ENCODE results near the gene PSMD6.
A peak's percentile ranks its signal among the peaks of the same experiment; 100 is the strongest.

Gene PSMD6

DNA sequence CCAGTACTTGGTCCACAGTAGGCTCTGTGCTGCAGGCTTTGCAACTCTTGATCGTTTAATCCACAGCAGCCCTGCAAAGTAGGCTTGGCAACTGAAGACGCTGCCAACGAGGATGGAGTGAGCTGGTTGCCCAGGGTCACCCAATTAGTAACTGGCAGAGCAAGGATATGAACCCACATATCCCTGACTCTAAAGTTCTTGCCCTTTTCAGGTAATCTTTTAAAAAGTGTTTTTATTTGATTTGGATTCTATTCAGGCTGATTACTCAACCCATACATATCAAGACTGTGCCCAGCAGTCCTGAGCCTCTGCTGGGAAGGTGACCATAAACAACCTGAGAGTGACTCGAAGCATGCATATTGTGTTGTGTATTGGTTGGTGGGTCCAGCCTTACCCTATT lies 50.3 kb downstream of the PSMD6 start:
- TF ChIP-seq, protein P1, sequence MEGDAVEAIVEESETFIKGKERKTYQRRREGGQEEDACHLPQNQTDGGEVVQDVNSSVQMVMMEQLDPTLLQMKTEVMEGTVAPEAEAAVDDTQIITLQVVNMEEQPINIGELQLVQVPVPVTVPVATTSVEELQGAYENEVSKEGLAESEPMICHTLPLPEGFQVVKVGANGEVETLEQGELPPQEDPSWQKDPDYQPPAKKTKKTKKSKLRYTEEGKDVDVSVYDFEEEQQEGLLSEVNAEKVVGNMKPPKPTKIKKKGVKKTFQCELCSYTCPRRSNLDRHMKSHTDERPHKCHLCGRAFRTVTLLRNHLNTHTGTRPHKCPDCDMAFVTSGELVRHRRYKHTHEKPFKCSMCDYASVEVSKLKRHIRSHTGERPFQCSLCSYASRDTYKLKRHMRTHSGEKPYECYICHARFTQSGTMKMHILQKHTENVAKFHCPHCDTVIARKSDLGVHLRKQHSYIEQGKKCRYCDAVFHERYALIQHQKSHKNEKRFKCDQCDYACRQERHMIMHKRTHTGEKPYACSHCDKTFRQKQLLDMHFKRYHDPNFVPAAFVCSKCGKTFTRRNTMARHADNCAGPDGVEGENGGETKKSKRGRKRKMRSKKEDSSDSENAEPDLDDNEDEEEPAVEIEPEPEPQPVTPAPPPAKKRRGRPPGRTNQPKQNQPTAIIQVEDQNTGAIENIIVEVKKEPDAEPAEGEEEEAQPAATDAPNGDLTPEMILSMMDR (IDR thresholded peaks at IDR 0.05; ENCODE audit: extremely low read depth, missing control alignments), result no peak
- no peak for DNase-seq (ENCODE audit: low spot score)

DNA sequence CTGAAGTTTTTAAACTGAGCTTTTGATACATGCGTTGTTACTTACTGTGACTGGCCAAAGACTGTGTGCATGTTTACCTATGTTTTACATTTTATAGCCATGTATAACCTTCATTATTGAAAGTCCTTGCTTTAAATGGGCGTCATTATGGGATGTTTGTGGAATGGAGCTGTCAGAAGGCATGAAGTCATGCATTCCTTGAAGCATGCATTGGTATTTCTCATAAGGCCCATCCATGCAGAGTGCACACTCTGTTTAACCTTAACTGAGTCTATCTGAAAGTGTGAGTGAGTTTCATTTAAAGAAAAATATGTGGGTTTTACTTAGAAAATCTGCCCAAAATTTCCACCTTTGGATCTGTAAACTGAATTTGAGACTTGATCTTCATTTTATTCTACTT lies 51.1 kb downstream of the PSMD6 start:
- TF ChIP-seq, protein P1 (IDR thresholded peaks at IDR 0.05; ENCODE audit: extremely low read depth, missing control alignments), result no peak
- no peak for DNase-seq (ENCODE audit: low spot score)

DNA sequence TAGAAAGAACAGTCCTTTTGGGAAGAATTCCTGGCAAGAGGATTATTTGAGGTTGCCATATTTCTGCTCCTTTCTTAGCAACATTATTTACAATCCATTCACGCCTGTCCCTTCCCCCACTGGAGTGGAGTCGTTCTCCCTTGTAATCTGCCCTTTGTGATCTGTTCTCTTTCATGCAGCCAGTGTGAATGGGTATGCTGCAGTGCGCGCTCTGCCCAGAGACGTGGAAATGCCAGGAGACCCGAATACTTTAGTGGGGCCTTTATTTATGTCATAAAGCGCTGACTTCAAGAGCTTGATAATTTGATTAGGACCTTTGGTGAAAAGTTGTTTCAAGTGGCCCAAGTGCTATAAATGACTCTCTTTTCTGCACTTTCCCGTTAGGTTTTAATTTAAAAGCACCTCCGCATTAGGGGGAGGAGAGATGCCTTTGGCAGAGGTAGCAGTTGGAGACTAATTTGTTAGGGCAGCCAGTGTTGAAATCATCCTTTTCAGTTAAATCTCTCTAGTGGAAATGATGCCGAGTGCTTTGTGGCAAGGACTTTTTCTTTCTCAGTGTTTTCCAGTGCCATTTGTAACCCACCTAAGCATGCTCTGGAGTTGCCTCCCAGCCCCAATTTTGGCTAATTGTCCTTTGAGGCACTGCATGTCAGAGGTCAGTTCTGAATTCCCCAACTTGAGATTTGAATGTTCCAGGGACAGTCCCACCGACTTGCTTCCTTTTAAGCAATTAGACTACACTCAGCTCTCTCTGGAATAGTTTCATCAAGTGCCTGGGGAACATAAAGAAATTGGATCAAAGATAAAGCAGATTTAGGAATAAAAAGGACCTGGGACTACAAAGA lies 52.4 kb downstream of the PSMD6 start:
- DNase-seq (ENCODE audit: low spot score), result no peak
- TF ChIP-seq, protein P1 (IDR thresholded peaks at IDR 0.05; ENCODE audit: extremely low read depth, missing control alignments), result no peak

DNA sequence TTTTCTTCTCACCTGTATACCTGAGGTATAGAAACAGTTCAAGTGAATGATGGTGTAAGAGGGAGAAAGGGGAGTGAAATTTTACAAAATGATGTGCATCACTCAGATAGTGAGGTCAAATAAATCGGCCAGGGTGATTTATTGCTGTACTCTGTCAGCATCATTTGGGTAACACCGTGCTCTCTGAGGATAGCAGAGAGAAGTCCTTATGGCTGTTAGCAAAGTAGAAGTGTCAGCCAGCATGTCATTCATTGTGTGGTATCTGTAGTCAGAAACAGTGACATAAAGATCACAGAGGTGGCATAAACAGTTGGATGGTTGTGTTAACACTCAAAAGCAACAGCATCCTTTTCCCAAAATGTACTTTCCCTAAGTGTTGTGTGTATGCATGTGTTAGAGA lies 53.4 kb downstream of the PSMD6 start:
- DNase-seq (ENCODE audit: low spot score), result no peak
- TF ChIP-seq, protein P1 (IDR thresholded peaks at IDR 0.05; ENCODE audit: extremely low read depth, missing control alignments), result no peak

DNA sequence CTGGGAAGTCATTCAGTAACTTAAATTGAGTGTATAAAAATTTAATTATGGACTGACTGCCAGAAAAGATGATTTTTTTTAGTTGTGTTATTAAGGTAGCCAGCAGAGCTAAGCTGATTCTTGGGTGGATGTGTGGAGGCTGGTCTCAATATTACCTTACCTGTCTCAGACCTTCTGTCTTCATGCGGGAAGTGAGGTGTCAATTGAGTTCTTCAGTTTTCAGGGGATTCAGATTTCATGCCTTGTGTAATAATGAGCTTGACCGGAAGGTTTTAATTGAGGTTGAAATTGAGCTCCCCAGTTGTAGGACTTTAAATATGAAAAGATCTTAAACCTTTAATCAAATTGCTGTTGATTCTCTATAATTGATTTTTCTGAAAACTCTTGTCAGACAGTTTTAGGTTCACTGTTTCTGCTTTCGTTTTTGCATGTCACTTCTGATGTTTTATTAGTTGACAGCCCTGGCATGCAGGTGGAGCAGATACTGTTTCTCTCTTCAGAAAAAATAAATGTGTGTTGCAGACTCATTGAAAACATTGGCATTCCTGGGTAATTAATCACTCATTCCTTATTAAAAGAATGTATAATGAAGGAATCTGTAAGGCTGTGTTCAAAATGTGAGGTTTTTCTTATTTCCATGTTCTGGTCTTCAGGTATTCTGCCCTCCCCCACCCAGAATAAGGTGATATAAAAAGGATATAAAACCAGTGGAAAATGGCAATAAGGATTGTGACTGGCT lies 54.5 kb downstream of the PSMD6 start:
- no peak for DNase-seq (ENCODE audit: low spot score)
- TF ChIP-seq, protein P1 (IDR thresholded peaks at IDR 0.05; ENCODE audit: extremely low read depth, missing control alignments), result no peak

DNA sequence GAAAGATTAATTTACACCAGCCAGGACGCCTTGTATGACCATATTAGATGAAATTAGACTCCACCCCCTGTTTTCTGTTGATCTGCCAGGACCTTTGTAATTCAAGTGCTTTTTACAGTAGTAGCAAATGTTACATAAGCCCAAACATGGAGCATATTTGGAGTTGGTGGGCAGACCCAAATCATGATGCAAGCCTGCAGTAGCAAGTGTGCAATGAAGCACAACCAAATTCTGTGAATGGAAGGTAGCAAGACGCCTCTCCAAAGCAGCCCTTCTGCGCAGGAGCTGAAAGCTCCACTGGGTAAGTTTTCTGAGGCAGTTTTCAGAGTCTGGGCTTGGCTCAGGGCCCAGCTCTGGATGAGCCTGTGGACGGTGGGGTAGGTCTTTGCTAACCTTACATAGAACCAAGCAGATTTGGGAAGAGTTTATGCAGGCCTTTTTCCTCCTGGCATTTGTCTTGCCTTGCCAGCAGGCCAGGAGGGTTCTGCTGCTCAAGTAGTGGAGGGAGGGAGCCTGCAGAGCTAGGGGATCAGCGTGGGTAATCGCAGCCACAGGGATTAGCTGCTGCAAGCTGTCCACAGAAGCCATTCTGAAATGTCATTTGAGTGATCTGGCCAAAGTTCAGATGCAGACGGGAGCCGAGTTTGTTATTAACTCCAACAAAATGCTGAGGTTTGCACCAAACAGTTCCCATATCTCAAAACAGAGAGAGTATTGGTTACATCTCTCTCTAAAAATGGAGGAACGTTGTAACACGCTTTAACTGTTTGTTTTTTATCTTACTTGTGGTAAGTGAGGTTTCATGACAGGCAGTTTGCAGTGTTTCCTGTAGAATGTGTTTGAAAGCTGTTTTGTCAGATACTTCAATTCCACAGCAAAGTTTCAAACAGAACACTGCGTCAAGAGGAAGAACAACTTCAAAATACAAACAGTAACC lies 55.4 kb downstream of the PSMD6 start:
- TF ChIP-seq, protein P1 (IDR thresholded peaks at IDR 0.05; ENCODE audit: extremely low read depth, missing control alignments), result no peak
- peak; percentile 22 for DNase-seq (ENCODE audit: low spot score)

Measured in GM20000 (cell line).